Kidney epithelial cell (primary cell): ENCODE measurements around the gene MRGPRX2. TPM values are rescaled to one million over a fixed set of nuclear protein-coding genes. Genes with fewer than 3 reads are reported as not detected.

Experiments
- DNase-seq: peaks from one replicate; pipeline ENCODE4 v3.0.0-alpha.2; 2010; ENCODE audit warnings: low read depth
- H3K27me3 ChIP-seq: 2 replicates; pipeline ENCODE4 v1.6.0; 2011; ENCODE audit warnings: low read length; ENCODE audit not compliant: control insufficient read depth, insufficient read depth
- H3K36me3 ChIP-seq: 2 replicates; pipeline ENCODE4 v1.5.1; 2011; ENCODE audit warnings: low read length; ENCODE audit not compliant: control insufficient read depth, insufficient read depth
- H3K4me3 ChIP-seq: 2 replicates; pipeline ENCODE4 v1.5.1; 2011; ENCODE audit warnings: low read depth, mild to moderate bottlenecking, control low read depth, low read length
- CTCF ChIP-seq: IDR thresholded peaks from 2 replicates; pipeline ENCODE4 v1.5.1; 2011; ENCODE audit warnings: mild to moderate bottlenecking, moderate library complexity, low read length, control low read depth, inconsistent platforms; ENCODE audit not compliant: insufficient read depth, poor library complexity, severe bottlenecking
- total RNA-seq: library from RNA; depleted of rRNA; stranded (reverse); fragments of >200 nt; gene quantifications from 2 replicates; pipeline ENCODE4 v1.2.3, GENCODE V29; 2015

Gene MRGPRX2
- total RNA-seq, 1 donor from 2014 or later, result not detected

DNA sequence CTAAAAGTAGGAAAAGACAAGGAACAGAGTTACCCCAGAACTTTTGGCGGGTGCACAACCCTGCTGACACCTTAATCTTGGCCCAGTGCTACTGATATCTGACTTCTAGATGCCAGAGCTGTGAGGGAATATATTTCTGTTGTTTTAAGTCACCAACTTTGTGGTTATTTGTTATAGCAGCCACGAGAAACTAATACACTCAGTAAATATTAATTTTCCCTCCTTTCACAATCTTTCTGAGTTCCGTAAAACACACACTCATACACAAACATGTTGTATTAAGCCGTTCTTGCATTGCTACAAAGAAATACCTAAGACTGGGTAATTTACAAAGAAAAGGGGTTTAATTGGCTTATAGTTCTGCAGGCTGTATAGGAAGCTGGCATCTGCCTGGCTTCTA lies 40.4 kb upstream of the MRGPRX2 start:
- no peak for TF ChIP-seq CTCF
- Histone ChIP-seq H3K36me3 (no peaks in the 10 kb centered on the region), H3K27me3 (peaks cover 3% of the 10 kb centered on the region), H3K4me3 (no peak overlapping the region)
- DNase-seq, result no peak

- no peak overlapping the region for H3K4me3 ChIP-seq
- TF ChIP-seq CTCF, result no peak
- peaks cover 3% of the 10 kb centered on the region for H3K27me3 ChIP-seq
- no peak for DNase-seq
- H3K36me3 ChIP-seq, result no peaks in the 10 kb centered on the region
These were observed 38.6 kb upstream of the MRGPRX2 start for GRCh38 chr11:19099093-19099492.

- H3K4me3 ChIP-seq, result no peak overlapping the region
- H3K27me3 ChIP-seq, result no peaks in the 10 kb centered on the region
- DNase-seq, result no peak
- TF ChIP-seq CTCF, result no peak
- H3K36me3 ChIP-seq, result no peaks in the 10 kb centered on the region
These were observed 34.3 kb upstream of the MRGPRX2 start for GRCh38 chr11:19094859-19095258.

- DNase-seq, result peak; percentile 45
- no peak overlapping the region for H3K4me3 ChIP-seq
- TF ChIP-seq CTCF, result no peak
- no peaks in the 10 kb centered on the region for H3K27me3 ChIP-seq
- no peaks in the 10 kb centered on the region for H3K36me3 ChIP-seq
These were observed 33.5 kb upstream of the MRGPRX2 start for GRCh38 chr11:19093976-19094375.

DNA sequence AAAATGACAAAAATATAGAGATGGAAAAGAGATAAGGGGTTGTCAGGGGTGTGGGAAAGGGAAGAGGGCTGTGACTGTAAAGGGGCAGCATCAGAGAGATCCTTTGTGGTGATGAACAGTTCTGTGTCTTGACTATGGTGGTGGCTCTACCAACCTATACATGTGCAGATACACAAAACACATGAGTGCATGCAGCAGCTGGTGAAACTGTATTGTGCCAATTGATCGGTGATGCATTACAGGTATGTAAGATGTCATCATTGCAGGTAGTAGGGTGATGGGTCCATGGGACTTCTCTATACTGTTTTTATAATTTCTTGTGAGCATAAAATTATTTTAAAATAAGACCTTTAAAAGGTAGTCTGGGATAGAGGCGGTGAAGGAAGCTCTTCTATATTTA lies 32.3 kb upstream of the MRGPRX2 start:
- H3K27me3 ChIP-seq, result no peaks in the 10 kb centered on the region
- no peak for TF ChIP-seq CTCF
- DNase-seq, result no peak
- no peaks in the 10 kb centered on the region for H3K36me3 ChIP-seq
- H3K4me3 ChIP-seq, result no peak overlapping the region

DNA sequence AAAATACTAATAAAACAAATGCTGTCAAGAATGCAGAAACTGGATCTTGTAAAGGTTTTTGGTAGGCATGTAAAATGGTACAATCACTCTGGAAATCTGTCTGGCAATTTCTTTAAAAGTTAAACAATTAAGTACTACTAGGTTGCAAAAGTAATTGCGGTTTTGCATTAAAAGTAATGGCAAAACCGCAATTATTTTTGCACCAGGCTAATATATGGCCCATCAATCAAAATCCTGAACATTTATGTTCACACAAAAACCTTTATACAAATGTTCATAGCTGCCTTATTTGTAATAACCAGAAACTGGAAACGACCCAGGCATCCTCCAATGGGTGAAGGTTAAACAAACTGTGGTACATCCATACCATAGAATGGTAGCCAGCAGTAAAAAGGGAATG lies 31.8 kb upstream of the MRGPRX2 start:
- TF ChIP-seq CTCF, result no peak
- Histone ChIP-seq H3K36me3 (no peaks in the 10 kb centered on the region), H3K4me3 (no peak overlapping the region), H3K27me3 (no peaks in the 10 kb centered on the region)
- DNase-seq, result no peak
